Suprapubic skin (tissue), 4 donors: Measurements from ENCODE around the gene CCSER1. TPM values are rescaled to one million over a fixed set of nuclear protein-coding genes. Genes with fewer than 3 reads are reported as not detected.

Experiments used
- DNase-seq, 2 donors: peaks; one replicate each; pipeline ENCODE4 v3.0.0-alpha.2; 2019; ENCODE audit warnings: low spot score in 2 of 2
- H3K27ac ChIP-seq: fragments of 200-600 bp; sonication (generic); one replicate; pipeline ENCODE4 v1.5.1; 2019
- H3K27me3 ChIP-seq: fragments of 200-600 bp; sonication (generic); one replicate; pipeline ENCODE4 v1.5.1; 2019
- H3K36me3 ChIP-seq: fragments of 200-600 bp; sonication (generic); one replicate; pipeline ENCODE4 v1.5.1; 2019
- H3K4me1 ChIP-seq: fragments of 200-600 bp; sonication (generic); one replicate; pipeline ENCODE4 v1.5.1; 2019
- H3K4me3 ChIP-seq: fragments of 200-600 bp; sonication (generic); one replicate; pipeline ENCODE4 v1.5.1; 2019; ENCODE audit warnings: mild to moderate bottlenecking
- H3K9me3 ChIP-seq: fragments of 200-600 bp; sonication (generic); one replicate; pipeline ENCODE4 v1.5.1; 2019
- EP300 ChIP-seq: sonication (generic); formaldehyde crosslinking; IDR thresholded peaks from one replicate; pipeline ENCODE4 v1.6.1; 2017; ENCODE audit warnings: antibody characterized with exemption
- POLR2A ChIP-seq, 2 donors: fragments of 450-650 bp; IDR thresholded peaks; one replicate each; pipeline ENCODE4 v1.6.1; 2017; ENCODE audit warnings: antibody characterized with exemption in 2 of 2, mild to moderate bottlenecking in 2 of 2, moderate library complexity in 2 of 2
- POLR2AphosphoS5 ChIP-seq, 3 donors: sonication (generic); formaldehyde crosslinking; IDR thresholded peaks; one replicate each; pipeline ENCODE4 v1.6.1; 2017; ENCODE audit warnings: antibody characterized with exemption in 3 of 3
- WGBS: methylation state at CpG from one replicate; pipeline ENCODE4 v1.1.5; 2018; 5-methylcytosine and 5-hydroxymethylcytosine counted together
- total RNA-seq, 4 donors: library from RNA; depleted of rRNA; stranded (reverse); fragments of >200 nt; gene quantifications; one replicate each; pipeline ENCODE4 v1.1.0, GENCODE V29; 2016
- TF ChIP-seq, protein P1 (sequence below), 2 donors: fragments of 200-600 bp in 1 of 2; fragments of 450-650 bp in 1 of 2; sonication (generic) in 1 of 2; IDR thresholded peaks; one replicate each; pipeline ENCODE4 v1.5.1; 2016 to 2019; ENCODE audit warnings: antibody characterized with exemption in 2 of 2, mild to moderate bottlenecking in 1 of 2, moderate library complexity in 1 of 2

The CCSER1 gene
- total RNA-seq, 4 donors from 2014 or later = 6.7 to 39.5 (median 11.8) TPM

- TF ChIP-seq, protein P1, sequence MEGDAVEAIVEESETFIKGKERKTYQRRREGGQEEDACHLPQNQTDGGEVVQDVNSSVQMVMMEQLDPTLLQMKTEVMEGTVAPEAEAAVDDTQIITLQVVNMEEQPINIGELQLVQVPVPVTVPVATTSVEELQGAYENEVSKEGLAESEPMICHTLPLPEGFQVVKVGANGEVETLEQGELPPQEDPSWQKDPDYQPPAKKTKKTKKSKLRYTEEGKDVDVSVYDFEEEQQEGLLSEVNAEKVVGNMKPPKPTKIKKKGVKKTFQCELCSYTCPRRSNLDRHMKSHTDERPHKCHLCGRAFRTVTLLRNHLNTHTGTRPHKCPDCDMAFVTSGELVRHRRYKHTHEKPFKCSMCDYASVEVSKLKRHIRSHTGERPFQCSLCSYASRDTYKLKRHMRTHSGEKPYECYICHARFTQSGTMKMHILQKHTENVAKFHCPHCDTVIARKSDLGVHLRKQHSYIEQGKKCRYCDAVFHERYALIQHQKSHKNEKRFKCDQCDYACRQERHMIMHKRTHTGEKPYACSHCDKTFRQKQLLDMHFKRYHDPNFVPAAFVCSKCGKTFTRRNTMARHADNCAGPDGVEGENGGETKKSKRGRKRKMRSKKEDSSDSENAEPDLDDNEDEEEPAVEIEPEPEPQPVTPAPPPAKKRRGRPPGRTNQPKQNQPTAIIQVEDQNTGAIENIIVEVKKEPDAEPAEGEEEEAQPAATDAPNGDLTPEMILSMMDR (IDR thresholded peaks at IDR 0.05) = no peak
- Histone ChIP-seq H3K27me3 (no peaks in the 10 kb centered on the region), H3K36me3 (no peaks in the 10 kb centered on the region), H3K4me3 (no peak overlapping the region), H3K4me1 (no peaks in the 10 kb centered on the region), H3K9me3 (peaks cover 4% of the 10 kb centered on the region), H3K27ac (no peak overlapping the region)
- DNase-seq = no peak
- WGBS = 86% methylated on average over 1 of the region's 1 CpG
Measured at GRCh38 chr4:91525621-91526020, 1398.4 kb downstream of the CCSER1 start.

- Histone ChIP-seq H3K4me3 (no peak overlapping the region), H3K4me1 (no peaks in the 10 kb centered on the region), H3K27ac (no peak overlapping the region), H3K27me3 (no peaks in the 10 kb centered on the region), H3K9me3 (peaks cover 4% of the 10 kb centered on the region), H3K36me3 (no peaks in the 10 kb centered on the region)
- no peak for DNase-seq
- no peak for TF ChIP-seq POLR2AphosphoS5 (IDR thresholded peaks at IDR 0.05)
- TF ChIP-seq POLR2A (IDR thresholded peaks at IDR 0.05) = no peak
- no peak for TF ChIP-seq EP300
Measured at GRCh38 chr4:91527056-91527455, 1399.9 kb downstream of the CCSER1 start.

DNA sequence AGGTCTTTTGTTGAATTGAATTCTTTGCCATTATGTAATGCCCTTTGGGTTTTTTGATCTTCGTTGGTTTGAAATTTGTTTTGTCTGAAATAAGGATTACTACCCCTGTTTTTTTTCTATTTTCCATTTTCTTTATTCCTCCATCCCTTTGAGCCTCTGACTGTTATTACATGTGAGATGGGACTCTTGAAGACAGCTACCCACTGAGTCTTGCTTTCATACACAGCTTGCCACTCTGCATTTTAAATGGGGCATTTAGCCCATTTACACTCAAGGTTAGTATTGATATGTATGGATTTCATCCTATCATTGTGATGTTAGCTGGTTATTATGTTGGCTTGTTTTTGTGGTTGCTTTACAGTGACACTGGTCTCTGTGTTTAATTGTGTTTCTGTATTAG lies 1440.4 kb downstream of the CCSER1 start:
- 15% methylated on average over 1 of the region's 1 CpG for WGBS
- H3K9me3 ChIP-seq = peaks cover 5% of the 10 kb centered on the region
- TF ChIP-seq POLR2AphosphoS5 (IDR thresholded peaks at IDR 0.05) (no peak), POLR2A (IDR thresholded peaks at IDR 0.05) (no peak), EP300 (no peak)
- TF ChIP-seq, protein P1 (IDR thresholded peaks at IDR 0.05) = no peak
- no peaks in the 10 kb centered on the region for H3K27me3 ChIP-seq
- H3K4me3 ChIP-seq = no peak overlapping the region
- H3K4me1 ChIP-seq = no peaks in the 10 kb centered on the region
- no peak for DNase-seq
- H3K27ac ChIP-seq = no peak overlapping the region
- H3K36me3 ChIP-seq = no peaks in the 10 kb centered on the region

DNA sequence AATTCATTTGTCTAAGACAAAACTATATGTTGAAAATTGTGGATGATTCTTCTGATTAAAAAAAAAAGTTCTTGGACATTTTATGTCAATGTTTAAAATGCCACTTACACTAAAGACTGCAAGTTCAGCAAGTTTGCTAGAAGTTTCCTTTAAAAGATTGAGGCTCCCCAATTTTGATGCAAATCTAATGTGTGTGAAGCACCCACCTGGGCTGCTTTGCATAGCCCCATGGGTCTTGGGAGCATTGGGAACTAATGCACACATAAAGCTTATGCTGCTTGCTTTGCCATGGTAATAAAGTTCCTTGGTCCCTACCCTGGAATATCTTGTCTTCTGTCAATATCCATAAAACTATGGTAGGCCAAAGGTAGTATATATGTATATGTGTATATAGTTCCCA lies 1450.7 kb downstream of the CCSER1 start:
- no peaks in the 10 kb centered on the region for H3K4me1 ChIP-seq
- no peak overlapping the region for H3K4me3 ChIP-seq
- H3K36me3 ChIP-seq = no peaks in the 10 kb centered on the region
- no peaks in the 10 kb centered on the region for H3K27me3 ChIP-seq
- DNase-seq = no peak
- H3K9me3 ChIP-seq = no peaks in the 10 kb centered on the region
- no peak overlapping the region for H3K27ac ChIP-seq
- TF ChIP-seq, protein P1 (IDR thresholded peaks at IDR 0.05) = no peak
- TF ChIP-seq POLR2A (IDR thresholded peaks at IDR 0.05) (no peak), POLR2AphosphoS5 (IDR thresholded peaks at IDR 0.05) (no peak), EP300 (no peak)

DNA sequence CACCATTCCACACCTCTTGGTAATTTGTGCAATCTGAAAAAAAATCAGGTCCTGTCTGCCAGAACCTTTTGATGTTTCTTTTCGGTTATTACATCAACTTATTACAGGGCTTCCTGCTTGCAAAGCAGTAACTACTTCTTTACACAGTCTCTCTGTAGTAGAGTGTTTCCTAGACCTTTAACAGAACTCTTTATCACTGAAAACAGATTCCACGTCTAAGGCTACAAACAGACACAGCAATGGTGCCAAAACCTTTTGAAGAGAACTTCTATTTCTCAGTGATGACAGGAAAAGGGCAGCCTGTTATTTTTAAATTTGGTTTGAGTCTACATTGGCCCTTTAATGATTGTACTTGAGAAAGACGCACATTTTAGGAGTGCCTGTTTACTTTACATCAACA lies 1463.1 kb downstream of the CCSER1 start:
- H3K9me3 ChIP-seq = no peaks in the 10 kb centered on the region
- 44% methylated on average over 3 of the region's 3 CpGs for WGBS
- DNase-seq = no peak
- TF ChIP-seq, protein P1 (IDR thresholded peaks at IDR 0.05) = no peak
- TF ChIP-seq POLR2AphosphoS5 (IDR thresholded peaks at IDR 0.05) = no peak
- no peak for TF ChIP-seq POLR2A (IDR thresholded peaks at IDR 0.05)
- no peak for TF ChIP-seq EP300
- H3K36me3 ChIP-seq = no peaks in the 10 kb centered on the region
- H3K4me1 ChIP-seq = no peaks in the 10 kb centered on the region
- no peak overlapping the region for H3K4me3 ChIP-seq
- no peak overlapping the region for H3K27ac ChIP-seq
- H3K27me3 ChIP-seq = no peaks in the 10 kb centered on the region

DNA sequence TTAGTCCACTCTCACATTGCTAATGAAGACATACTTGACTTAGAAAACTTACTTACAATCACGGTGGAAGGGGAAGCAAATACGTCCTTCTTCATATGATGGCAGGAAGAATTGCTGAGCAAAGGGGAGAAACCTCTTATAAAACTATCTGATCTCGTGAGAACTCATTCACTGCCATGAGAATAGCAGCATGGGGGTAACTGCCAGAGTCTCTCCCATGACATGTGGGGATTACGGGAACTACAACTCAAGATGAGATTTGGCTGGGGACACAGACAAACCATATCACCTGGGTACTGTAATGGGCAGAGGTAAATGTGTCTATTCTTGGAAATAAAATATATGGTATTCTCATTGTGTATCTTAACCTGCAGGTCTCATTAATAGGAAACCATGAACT lies 1464.9 kb downstream of the CCSER1 start:
- 61% methylated on average over 4 of the region's 4 CpGs for WGBS
- no peak for TF ChIP-seq EP300
- TF ChIP-seq POLR2A (IDR thresholded peaks at IDR 0.05) = no peak
- TF ChIP-seq, protein P1 (IDR thresholded peaks at IDR 0.05) = no peak
- no peak for TF ChIP-seq POLR2AphosphoS5 (IDR thresholded peaks at IDR 0.05)
- Histone ChIP-seq H3K4me3 (no peak overlapping the region), H3K27me3 (no peaks in the 10 kb centered on the region), H3K9me3 (no peaks in the 10 kb centered on the region), H3K27ac (no peak overlapping the region), H3K36me3 (no peaks in the 10 kb centered on the region), H3K4me1 (no peaks in the 10 kb centered on the region)
- DNase-seq = no peak
